Body of pancreas (tissue), 4 donors: ENCODE results near the gene RNF169.

ENCODE experiments used
- CTCF ChIP-seq, 7 experiments: fragments of 450-650 bp in 4 of 7; fragments of 200-600 bp in 3 of 7; sonication (generic) in 3 of 7; IDR thresholded peaks; one replicate each; pipeline ENCODE4 v1.5.1; 2016 to 2019; ENCODE audit warnings: antibody characterized with exemption in 7 of 7
- POLR2A ChIP-seq, 3 donors: fragments of 450-650 bp; IDR thresholded peaks; one replicate each; pipeline ENCODE4 v1.6.1; 2016; ENCODE audit warnings: antibody characterized with exemption in 3 of 3, mild to moderate bottlenecking in 2 of 3

- TF ChIP-seq CTCF (IDR thresholded peaks at IDR 0.05) (no peak), POLR2A (IDR thresholded peaks at IDR 0.05) (no peak)
Observed at GRCh38 chr11:74719011-74719410, 29.6 kb upstream of the RNF169 start.
